ENCODE data around the gene ZKSCAN3. TPM values are rescaled to one million over a fixed set of nuclear protein-coding genes. Genes with fewer than 3 reads are reported as not detected.

ZKSCAN3 gene
- total and polyA plus RNA-seq, 2 of the 4 experiments (the other 2 are of a cell fraction), result 3.7 to 4.8 TPM

DNA sequence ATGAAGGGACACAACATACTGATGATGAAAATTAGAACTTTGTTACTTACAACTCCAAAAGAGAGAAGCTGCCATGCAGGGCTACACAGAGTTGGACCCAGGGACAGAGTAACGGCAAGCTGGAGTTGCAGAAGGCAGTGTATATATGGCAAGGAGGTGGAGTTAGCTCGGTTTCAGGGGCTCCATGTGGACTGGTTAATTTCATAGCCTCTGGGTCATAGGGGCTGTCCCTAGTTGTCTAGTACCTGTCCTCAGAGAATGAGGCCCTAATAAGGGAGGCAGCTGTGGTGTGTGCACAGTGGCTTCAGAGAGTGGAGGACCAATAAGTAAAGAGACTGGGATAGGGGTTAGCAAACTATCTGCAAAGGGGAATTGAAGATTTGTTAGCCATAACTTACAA is 57.7 kb downstream of the ZKSCAN3 start:
- in situ Hi-C loops (cut with MboI; ENCODE audit: low sequenced_read_pairs), result no loop called here
- BruUV-seq (replicated peaks), result no TSS peak
- no peak overlapping the region for H3K4me3 ChIP-seq (ENCODE audit: insufficient read depth, low read depth, low read length)
- H2BK5ac ChIP-seq (ENCODE audit: low read depth, low read length, poor library complexity, severe bottlenecking), result no peak overlapping the region
- no peak overlapping the region for H3K4ac ChIP-seq (ENCODE audit: low read depth, low read length)
- no peaks in the 10 kb centered on the region for H3K79me1 ChIP-seq (ENCODE audit: low read depth in 1 of 2, low read length in 2 of 2)
- intact Hi-C loops (cut with micrococcal nuclease), result loop anchor here (10.0 kb wide), 1 partner anchor 177 kb away; a partner anchor contains a TSS
- no peaks in the 10 kb centered on the region for H3K9me3 ChIP-seq (ENCODE audit: control insufficient read depth, insufficient read depth, low read length)
- H2AK5ac ChIP-seq (ENCODE audit: low read depth, low read length), result no peak overlapping the region
- no peak overlapping the region for H2AFZ ChIP-seq (replicated peaks; ENCODE audit: low read length, poor library complexity)
- H3K56ac ChIP-seq (ENCODE audit: extremely low read depth, insufficient read depth, low read length), result no peak overlapping the region
- no peak overlapping the region for H3K27ac ChIP-seq (ENCODE audit: insufficient read depth, low read length)
- no peak overlapping the region for H3K23ac ChIP-seq (ENCODE audit: low read depth, low read length)
- H3K27me3 ChIP-seq (ENCODE audit: control insufficient read depth, insufficient read depth, low read length), result peaks cover 4% of the 10 kb centered on the region; the same call in 1 of the 2 replicates
- H3K14ac ChIP-seq (replicated peaks; ENCODE audit: low read depth, low read length), result no peak overlapping the region
- H3K4me2 ChIP-seq (ENCODE audit: low read depth, low read length), result no peak overlapping the region
- ChIA-PET CTCF (no interaction called here), POLR2A (ENCODE audit: unreplicated experiment) (no interaction called here)
- H3K36me3 ChIP-seq (ENCODE audit: control insufficient read depth, insufficient read depth, low read length), result no peaks in the 10 kb centered on the region
- no peak overlapping the region for H3K18ac ChIP-seq (ENCODE audit: low read depth, low read length)
- ATAC-seq (ENCODE audit: low read depth) (no peak), DNase-seq (no peak)
- no peak overlapping the region for H2BK20ac ChIP-seq (ENCODE audit: low read depth, low read length)
- dilution Hi-C loops (cut with HindIII; ENCODE audit: low sequenced_read_pairs, unreplicated experiment), result no loop called here
- no peak overlapping the region for H3K9ac ChIP-seq (ENCODE audit: low read depth, low read length)
- no peaks in the 10 kb centered on the region for H4K20me1 ChIP-seq (ENCODE audit: insufficient read depth, low read length)
- H3K9me1 ChIP-seq (ENCODE audit: insufficient read depth, low read length), result no peaks in the 10 kb centered on the region
- H2BK120ac ChIP-seq (ENCODE audit: low read depth, low read length), result no peak overlapping the region
- no peak overlapping the region for H4K5ac ChIP-seq (ENCODE audit: low read depth, low read length)
- H4K8ac ChIP-seq (ENCODE audit: low read depth in 2 of 2, low read length in 2 of 2), result no peak overlapping the region
- H4K91ac ChIP-seq (ENCODE audit: insufficient read depth, low read depth, low read length), result no peak overlapping the region
- TF ChIP-seq FOS (IDR thresholded peaks at IDR 0.05; ENCODE audit: low read depth, low read length), result no peak
- TF ChIP-seq CEBPB (IDR thresholded peaks at IDR 0.05; ENCODE audit: low read depth, low read length), result no peak
- no peak for TF ChIP-seq RFX5 (IDR thresholded peaks at IDR 0.05; ENCODE audit: low read depth, low read length)
- TF ChIP-seq RCOR1 (IDR thresholded peaks at IDR 0.05; ENCODE audit: insufficient replicate concordance, low read length), result no peak
- no peak for TF ChIP-seq POLR2A (IDR thresholded peaks at IDR 0.05; ENCODE audit: low read depth, low read length)
- TF ChIP-seq, protein P1, sequence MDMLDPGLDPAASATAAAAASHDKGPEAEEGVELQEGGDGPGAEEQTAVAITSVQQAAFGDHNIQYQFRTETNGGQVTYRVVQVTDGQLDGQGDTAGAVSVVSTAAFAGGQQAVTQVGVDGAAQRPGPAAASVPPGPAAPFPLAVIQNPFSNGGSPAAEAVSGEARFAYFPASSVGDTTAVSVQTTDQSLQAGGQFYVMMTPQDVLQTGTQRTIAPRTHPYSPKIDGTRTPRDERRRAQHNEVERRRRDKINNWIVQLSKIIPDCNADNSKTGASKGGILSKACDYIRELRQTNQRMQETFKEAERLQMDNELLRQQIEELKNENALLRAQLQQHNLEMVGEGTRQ (IDR thresholded peaks at IDR 0.05; ENCODE audit: low read depth, low read length), result no peak
- no peak for TF ChIP-seq CHD1 (IDR thresholded peaks at IDR 0.05; ENCODE audit: low read depth, low read length)
- no peak for TF ChIP-seq RAD21 (IDR thresholded peaks at IDR 0.05; ENCODE audit: low read length)
- no peak for TF ChIP-seq MAZ (IDR thresholded peaks at IDR 0.05; ENCODE audit: borderline replicate concordance, low read depth, low read length)
- TF ChIP-seq, protein P2, sequence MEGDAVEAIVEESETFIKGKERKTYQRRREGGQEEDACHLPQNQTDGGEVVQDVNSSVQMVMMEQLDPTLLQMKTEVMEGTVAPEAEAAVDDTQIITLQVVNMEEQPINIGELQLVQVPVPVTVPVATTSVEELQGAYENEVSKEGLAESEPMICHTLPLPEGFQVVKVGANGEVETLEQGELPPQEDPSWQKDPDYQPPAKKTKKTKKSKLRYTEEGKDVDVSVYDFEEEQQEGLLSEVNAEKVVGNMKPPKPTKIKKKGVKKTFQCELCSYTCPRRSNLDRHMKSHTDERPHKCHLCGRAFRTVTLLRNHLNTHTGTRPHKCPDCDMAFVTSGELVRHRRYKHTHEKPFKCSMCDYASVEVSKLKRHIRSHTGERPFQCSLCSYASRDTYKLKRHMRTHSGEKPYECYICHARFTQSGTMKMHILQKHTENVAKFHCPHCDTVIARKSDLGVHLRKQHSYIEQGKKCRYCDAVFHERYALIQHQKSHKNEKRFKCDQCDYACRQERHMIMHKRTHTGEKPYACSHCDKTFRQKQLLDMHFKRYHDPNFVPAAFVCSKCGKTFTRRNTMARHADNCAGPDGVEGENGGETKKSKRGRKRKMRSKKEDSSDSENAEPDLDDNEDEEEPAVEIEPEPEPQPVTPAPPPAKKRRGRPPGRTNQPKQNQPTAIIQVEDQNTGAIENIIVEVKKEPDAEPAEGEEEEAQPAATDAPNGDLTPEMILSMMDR (conservative IDR thresholded peaks at IDR 0.05; ENCODE audit: low read depth, low read length), result no peak
- TF ChIP-seq MAFK (IDR thresholded peaks at IDR 0.05; ENCODE audit: low read depth, low read length), result no peak
- TF ChIP-seq NFE2L2 (IDR thresholded peaks at IDR 0.05; ENCODE audit: low read depth, low read length), result no peak
- no peak for TF ChIP-seq SMC3 (IDR thresholded peaks at IDR 0.05; ENCODE audit: low read depth, low read length)
- no peak for TF ChIP-seq MXI1 (IDR thresholded peaks at IDR 0.05; ENCODE audit: borderline replicate concordance, low read depth, low read length)
- H2BK15ac ChIP-seq (ENCODE audit: low read depth, low read length), result no peak overlapping the region
- WGBS, 2 experiments (ENCODE audit: extremely low coverage in 2 of 2, insufficient read length in 1 of 2), result 17% methylated on average over 1 of the region's 2 CpGs; no CpG with 5 or more reads in 1 of the 2 experiments
- no peaks in the 10 kb centered on the region for H3K4me1 ChIP-seq (ENCODE audit: control insufficient read depth, insufficient read depth, low read length)
- no peak overlapping the region for H2AK9ac ChIP-seq (replicated peaks; ENCODE audit: low read depth, low read length, poor library complexity)
